ENCODE measurements around the gene SLC38A2.

SLC38A2 gene

DNA sequence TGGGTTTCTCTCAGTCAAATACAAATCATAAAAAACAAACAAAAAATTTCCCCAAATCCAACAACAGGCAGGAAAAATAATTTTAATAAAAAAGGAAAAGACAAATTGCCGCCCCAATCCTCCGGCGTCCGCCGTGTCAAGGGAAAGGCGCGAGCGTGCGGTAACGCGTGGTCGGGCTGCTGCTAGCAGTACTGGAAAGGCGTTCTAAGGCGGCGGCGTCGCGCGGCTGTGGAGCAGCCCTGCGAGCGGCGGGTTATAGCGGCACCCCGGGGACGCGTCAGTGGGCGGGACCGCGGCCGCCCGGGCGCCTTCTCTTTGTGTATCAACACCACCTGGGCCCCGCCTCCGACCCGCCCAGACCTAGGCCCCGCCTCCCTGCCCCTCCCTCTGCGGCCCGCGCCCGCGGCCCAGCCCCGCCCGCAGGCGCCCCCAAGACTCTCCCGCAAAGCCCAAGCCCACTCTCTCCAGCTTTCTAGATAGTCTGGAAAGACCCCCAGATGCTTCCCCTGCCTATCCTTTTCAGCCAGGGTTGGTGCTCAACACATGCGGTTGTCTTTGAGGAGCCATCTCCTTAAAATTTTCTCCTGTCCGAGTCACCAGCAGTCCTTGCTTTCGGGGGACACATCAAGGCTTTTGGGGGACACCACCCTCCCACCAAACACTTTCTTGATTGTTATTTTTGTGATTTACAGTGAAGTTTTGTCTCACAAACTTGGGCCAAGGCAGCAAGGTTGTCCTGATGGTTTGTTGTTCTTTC is at the start of gene SLC38A2 (continued):
- TF ChIP-seq ZNF521 (tag by site-specific recombination; IDR thresholded peaks at IDR 0.05): no peak
- no peak for TF ChIP-seq ZNF596 (tag by site-specific recombination; IDR thresholded peaks at IDR 0.05)
- no peak for TF ChIP-seq ZNF175 (tag by site-specific recombination; IDR thresholded peaks at IDR 0.05)
- peak; percentile 75; the same call in 1 of the 2 replicates for TF ChIP-seq ZNF324 (tag by site-specific recombination; IDR thresholded peaks at IDR 0.05)
- TF ChIP-seq ZBTB10 (tag by site-specific recombination; IDR thresholded peaks at IDR 0.05): peak; percentile 87
- TF ChIP-seq, protein P1, sequence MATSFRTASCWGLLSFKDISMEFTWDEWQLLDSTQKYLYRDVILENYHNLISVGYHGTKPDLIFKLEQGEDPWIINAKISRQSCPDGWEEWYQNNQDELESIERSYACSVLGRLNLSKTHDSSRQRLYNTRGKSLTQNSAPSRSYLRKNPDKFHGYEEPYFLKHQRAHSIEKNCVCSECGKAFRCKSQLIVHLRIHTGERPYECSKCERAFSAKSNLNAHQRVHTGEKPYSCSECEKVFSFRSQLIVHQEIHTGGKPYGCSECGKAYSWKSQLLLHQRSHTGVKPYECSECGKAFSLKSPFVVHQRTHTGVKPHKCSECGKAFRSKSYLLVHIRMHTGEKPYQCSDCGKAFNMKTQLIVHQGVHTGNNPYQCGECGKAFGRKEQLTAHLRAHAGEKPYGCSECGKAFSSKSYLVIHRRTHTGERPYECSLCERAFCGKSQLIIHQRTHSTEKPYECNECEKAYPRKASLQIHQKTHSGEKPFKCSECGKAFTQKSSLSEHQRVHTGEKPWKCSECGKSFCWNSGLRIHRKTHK (tag by site-specific recombination; IDR thresholded peaks at IDR 0.05): no peak
- TF ChIP-seq KLF8 (tag by site-specific recombination; IDR thresholded peaks at IDR 0.05): peak; percentile 88
- no peak for TF ChIP-seq YY1 (tag by site-specific recombination; IDR thresholded peaks at IDR 0.05)
- no peak for TF ChIP-seq ZBTB20 (tag by site-specific recombination; IDR thresholded peaks at IDR 0.05)
- no peak for TF ChIP-seq GLI2 (tag by site-specific recombination; IDR thresholded peaks at IDR 0.05; ENCODE audit: borderline replicate concordance, low read depth)
- TF ChIP-seq KLF17 (tag by site-specific recombination; IDR thresholded peaks at IDR 0.05): peak; percentile 51; the same call in 1 of the 2 replicates
- 0 out of 2 replicates have a peak, but pooled peaks have one; percentile 10 for TF ChIP-seq ZNF18 (tag by site-specific recombination; IDR thresholded peaks at IDR 0.05)
- no peak for TF ChIP-seq ZNF658 (tag by site-specific recombination; IDR thresholded peaks at IDR 0.05)
- TF ChIP-seq KLF1 (tag by site-specific recombination; IDR thresholded peaks at IDR 0.05): peak; percentile 57
- no peak for TF ChIP-seq ZBTB49 (tag by site-specific recombination; IDR thresholded peaks at IDR 0.05; ENCODE audit: low read depth)
- no peak for TF ChIP-seq GFI1B (tag by site-specific recombination; IDR thresholded peaks at IDR 0.05)
- no peak for TF ChIP-seq ZNF214 (tag by site-specific recombination; IDR thresholded peaks at IDR 0.05; ENCODE audit: borderline replicate concordance)
- TF ChIP-seq ZNF561 (tag by site-specific recombination; IDR thresholded peaks at IDR 0.05; ENCODE audit: borderline replicate concordance): peak; percentile 48; the same call in 1 of the 2 replicates
- TF ChIP-seq ZNF76 (tag by site-specific recombination; IDR thresholded peaks at IDR 0.05; ENCODE audit: borderline replicate concordance, low read depth): no peak
- TF ChIP-seq SP2 (tag by site-specific recombination; IDR thresholded peaks at IDR 0.05): peak; percentile 74
- TF ChIP-seq ZNF777 (tag by site-specific recombination; IDR thresholded peaks at IDR 0.05; ENCODE audit: borderline replicate concordance): no peak
- TF ChIP-seq ZNF510 (tag by site-specific recombination; IDR thresholded peaks at IDR 0.05; ENCODE audit: insufficient replicate concordance): no peak
- no peak for TF ChIP-seq ZNF670 (tag by site-specific recombination; IDR thresholded peaks at IDR 0.05; ENCODE audit: low read depth)
- no peak for TF ChIP-seq ZNF221 (tag by site-specific recombination; IDR thresholded peaks at IDR 0.05; ENCODE audit: borderline replicate concordance)
- 0 out of 2 replicates have a peak, but pooled peaks have one; percentile 4 for TF ChIP-seq ZNF768 (tag by site-specific recombination; IDR thresholded peaks at IDR 0.05)
- no peak for TF ChIP-seq OSR2 (tag by site-specific recombination; IDR thresholded peaks at IDR 0.05)
- 0 out of 2 replicates have a peak, but pooled peaks have one; percentile 57 for TF ChIP-seq OVOL3 (tag by site-specific recombination; IDR thresholded peaks at IDR 0.05)
- TF ChIP-seq ZNF626 (tag by site-specific recombination; IDR thresholded peaks at IDR 0.05): no peak
- TF ChIP-seq ZNF830 (tag by site-specific recombination; IDR thresholded peaks at IDR 0.05; ENCODE audit: low read depth): no peak
- TF ChIP-seq ZNF133 (tag by site-specific recombination; IDR thresholded peaks at IDR 0.05): no peak
- TF ChIP-seq ZNF10 (tag by site-specific recombination; IDR thresholded peaks at IDR 0.05): no peak
- TF ChIP-seq ZNF791 (tag by site-specific recombination; IDR thresholded peaks at IDR 0.05): no peak
